B cell (primary cell): Measurements from ENCODE around the gene LRCOL1.

Source experiments
- EZH2 ChIP-seq: IDR thresholded peaks from 2 replicates; pipeline ENCODE4 v1.6.1; 2012; ENCODE audit warnings: borderline replicate concordance, low read depth, mild to moderate bottlenecking, moderate library complexity, low read length; ENCODE audit not compliant: insufficient read depth, poor library complexity, severe bottlenecking
- TF ChIP-seq, protein P1 (sequence below): fragments of 200-600 bp; IDR thresholded peaks from one replicate; pipeline ENCODE4 v1.8.0; 2022; ENCODE audit warnings: antibody characterized with exemption, mild to moderate bottlenecking

DNA sequence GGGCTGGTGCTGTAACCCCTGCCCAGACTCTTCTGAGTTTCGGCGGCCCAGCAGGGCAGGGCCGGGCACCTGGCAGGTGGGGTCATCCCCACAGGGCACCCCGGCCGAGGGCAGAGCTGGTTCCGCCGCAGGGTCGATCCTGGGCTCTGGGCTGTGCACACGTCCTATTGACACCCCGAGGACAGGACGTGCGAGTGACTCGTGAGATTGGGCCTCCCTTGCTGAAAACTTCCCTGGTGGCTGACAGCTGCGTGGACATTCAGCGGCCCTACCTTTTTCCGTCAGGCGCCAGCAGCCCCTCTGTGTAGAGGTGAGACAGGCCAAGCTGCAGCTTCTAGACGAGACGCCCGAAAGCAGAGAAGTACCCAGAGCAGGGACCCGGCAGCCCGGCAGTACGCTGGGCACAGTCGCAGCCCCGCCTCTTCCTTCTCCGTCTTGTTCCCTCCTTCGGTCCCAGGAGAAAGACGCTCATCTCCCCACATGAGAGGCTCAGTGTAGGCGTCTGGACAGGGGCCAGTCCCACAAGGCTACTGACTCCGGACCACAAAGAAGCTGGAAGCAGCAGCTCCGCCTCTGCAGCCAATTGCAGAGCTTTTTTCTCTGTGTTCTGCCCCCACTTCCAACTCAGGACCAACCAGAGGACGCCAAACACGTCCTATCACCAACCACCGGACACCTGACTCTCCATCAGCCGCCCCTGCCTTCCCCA, at the start of gene LRCOL1:
- TF ChIP-seq EZH2: no peak
- TF ChIP-seq, protein P1, sequence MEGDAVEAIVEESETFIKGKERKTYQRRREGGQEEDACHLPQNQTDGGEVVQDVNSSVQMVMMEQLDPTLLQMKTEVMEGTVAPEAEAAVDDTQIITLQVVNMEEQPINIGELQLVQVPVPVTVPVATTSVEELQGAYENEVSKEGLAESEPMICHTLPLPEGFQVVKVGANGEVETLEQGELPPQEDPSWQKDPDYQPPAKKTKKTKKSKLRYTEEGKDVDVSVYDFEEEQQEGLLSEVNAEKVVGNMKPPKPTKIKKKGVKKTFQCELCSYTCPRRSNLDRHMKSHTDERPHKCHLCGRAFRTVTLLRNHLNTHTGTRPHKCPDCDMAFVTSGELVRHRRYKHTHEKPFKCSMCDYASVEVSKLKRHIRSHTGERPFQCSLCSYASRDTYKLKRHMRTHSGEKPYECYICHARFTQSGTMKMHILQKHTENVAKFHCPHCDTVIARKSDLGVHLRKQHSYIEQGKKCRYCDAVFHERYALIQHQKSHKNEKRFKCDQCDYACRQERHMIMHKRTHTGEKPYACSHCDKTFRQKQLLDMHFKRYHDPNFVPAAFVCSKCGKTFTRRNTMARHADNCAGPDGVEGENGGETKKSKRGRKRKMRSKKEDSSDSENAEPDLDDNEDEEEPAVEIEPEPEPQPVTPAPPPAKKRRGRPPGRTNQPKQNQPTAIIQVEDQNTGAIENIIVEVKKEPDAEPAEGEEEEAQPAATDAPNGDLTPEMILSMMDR: no peak
